A673 (cell line): Measurements from ENCODE around the gene RGS6. TPM values are rescaled to one million over a fixed set of nuclear protein-coding genes. Genes with fewer than 3 reads are reported as not detected.

ENCODE experiments used
- BruUV-seq: library from RNA; stranded (reverse); fragments of 400-500 nt; replicated peaks from 2 replicates; lab custom pipeline; 2021; lab: Mats Ljungman, UMichigan
- CTCF ChIA-PET: fragments of 300-600 bp; sonication (Branson Sonifier 250); formaldehyde crosslinking; loops from one replicate; lab custom pipeline; 2022; ENCODE audit warnings: antibody characterized with exemption; lab: Charles Lee
- POLR2A ChIA-PET: fragments of 300-600 bp; sonication (Branson Sonifier 250); formaldehyde crosslinking; loops from one replicate; lab custom pipeline; 2022; ENCODE audit warnings: antibody characterized with exemption; ENCODE audit not compliant: low non-redundant PET; lab: Charles Lee
- DNase-seq: peaks from one replicate; pipeline ENCODE4 v3.0.0-alpha.2; 2015; ENCODE audit warnings: low spot score
- H3K27ac ChIP-seq: fragments of 200-600 bp; sonication (generic); 2 replicates; pipeline ENCODE4 v1.5.1; 2016; ENCODE audit warnings: mixed run types, low read depth, mild to moderate bottlenecking, mixed read lengths, antibody characterized with exemption, low read length; ENCODE audit not compliant: poor library complexity, severe bottlenecking
- H3K27me3 ChIP-seq: fragments of 200-600 bp; sonication (generic); replicated peaks from 2 replicates; pipeline ENCODE4 v1.6.1; 2017; ENCODE audit warnings: mixed run types, low read depth, mild to moderate bottlenecking, mixed read lengths, antibody characterized with exemption, low read length; ENCODE audit not compliant: insufficient read depth, poor library complexity
- H3K36me3 ChIP-seq: fragments of 200-600 bp; sonication (generic); 2 replicates; pipeline ENCODE4 v1.6.1; 2016; ENCODE audit warnings: mixed run types, mild to moderate bottlenecking, mixed read lengths, antibody characterized with exemption, low read length; ENCODE audit not compliant: insufficient read depth, poor library complexity, severe bottlenecking
- H3K4me1 ChIP-seq: fragments of 200-600 bp; sonication (generic); 2 replicates; pipeline ENCODE4 v1.6.1; 2017; ENCODE audit warnings: mixed run types, mild to moderate bottlenecking, mixed read lengths, antibody characterized with exemption, low read length; ENCODE audit not compliant: insufficient read depth, poor library complexity, severe bottlenecking
- H3K4me3 ChIP-seq: fragments of 200-600 bp; sonication (generic); 2 replicates; pipeline ENCODE4 v1.5.1; 2016; ENCODE audit warnings: low read depth, mixed run types, mild to moderate bottlenecking, mixed read lengths, low read length; ENCODE audit not compliant: poor library complexity, severe bottlenecking
- H3K9me3 ChIP-seq: fragments of 200-600 bp; sonication (generic); 2 replicates; pipeline ENCODE4 v1.6.1; 2016; ENCODE audit warnings: mixed run types, low read depth, mild to moderate bottlenecking, mixed read lengths, antibody characterized with exemption, low read length; ENCODE audit not compliant: poor library complexity, severe bottlenecking
- EZH2 ChIP-seq: fragments of 200-600 bp; sonication (generic); IDR thresholded peaks from 2 replicates; pipeline ENCODE4 v1.6.1; 2017; ENCODE audit warnings: borderline replicate concordance, low read depth, mild to moderate bottlenecking, mixed read lengths, antibody characterized with exemption, low read length; ENCODE audit not compliant: poor library complexity, severe bottlenecking
- intact Hi-C: fragments of 100-400 bp; cut with micrococcal nuclease; formaldehyde crosslinking; loops from one replicate; pipeline ENCODE4 v1.10.0; 2022; ENCODE audit not compliant: unreplicated experiment
- total RNA-seq: library from RNA; stranded (reverse); gene quantifications from 2 replicates; pipeline ENCODE4 v1.2.3, GENCODE V29; 2021
- TF ChIP-seq, protein P1 (sequence below): fragments of 300-800, 200-600 bp; sonication (generic); conservative IDR thresholded peaks from 2 replicates; pipeline ENCODE4 v1.5.1; 2017; ENCODE audit warnings: low read depth, mild to moderate bottlenecking, antibody characterized with exemption, low read length, moderate library complexity, mixed read lengths

Gene RGS6
- total RNA-seq, 1 experiment from 2014 or later = not detected

DNA sequence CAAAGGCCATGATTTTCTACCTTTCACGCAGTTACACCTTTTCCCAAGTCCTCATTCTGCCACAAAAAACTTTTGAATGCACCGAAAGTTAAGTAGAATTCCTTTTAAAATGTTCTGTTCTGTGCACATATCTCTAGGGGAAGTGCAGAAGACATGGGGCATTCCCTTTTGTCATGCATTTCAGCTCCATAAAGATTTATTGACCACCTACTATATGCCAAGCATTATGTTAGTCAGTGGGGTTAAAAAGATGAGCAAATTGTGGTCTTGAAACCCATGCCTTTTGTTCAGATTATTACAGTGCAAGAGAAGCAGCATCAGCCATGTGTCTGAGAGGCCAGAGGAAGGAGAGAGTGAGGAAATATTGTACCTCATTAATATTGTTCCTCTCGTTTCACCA is 338.5 kb downstream of the RGS6 start:
- intact Hi-C loops = no loop called here
- H3K4me3 ChIP-seq = no peak overlapping the region
- no peaks in the 10 kb centered on the region for H3K27me3 ChIP-seq
- no peak for DNase-seq
- no peaks in the 10 kb centered on the region for H3K4me1 ChIP-seq
- no peaks in the 10 kb centered on the region for H3K36me3 ChIP-seq
- H3K9me3 ChIP-seq = no peaks in the 10 kb centered on the region
- POLR2A ChIA-PET = no interaction called here
- H3K27ac ChIP-seq = no peak overlapping the region
- CTCF ChIA-PET = no interaction called here
- no peak for TF ChIP-seq EZH2
- TF ChIP-seq, protein P1, sequence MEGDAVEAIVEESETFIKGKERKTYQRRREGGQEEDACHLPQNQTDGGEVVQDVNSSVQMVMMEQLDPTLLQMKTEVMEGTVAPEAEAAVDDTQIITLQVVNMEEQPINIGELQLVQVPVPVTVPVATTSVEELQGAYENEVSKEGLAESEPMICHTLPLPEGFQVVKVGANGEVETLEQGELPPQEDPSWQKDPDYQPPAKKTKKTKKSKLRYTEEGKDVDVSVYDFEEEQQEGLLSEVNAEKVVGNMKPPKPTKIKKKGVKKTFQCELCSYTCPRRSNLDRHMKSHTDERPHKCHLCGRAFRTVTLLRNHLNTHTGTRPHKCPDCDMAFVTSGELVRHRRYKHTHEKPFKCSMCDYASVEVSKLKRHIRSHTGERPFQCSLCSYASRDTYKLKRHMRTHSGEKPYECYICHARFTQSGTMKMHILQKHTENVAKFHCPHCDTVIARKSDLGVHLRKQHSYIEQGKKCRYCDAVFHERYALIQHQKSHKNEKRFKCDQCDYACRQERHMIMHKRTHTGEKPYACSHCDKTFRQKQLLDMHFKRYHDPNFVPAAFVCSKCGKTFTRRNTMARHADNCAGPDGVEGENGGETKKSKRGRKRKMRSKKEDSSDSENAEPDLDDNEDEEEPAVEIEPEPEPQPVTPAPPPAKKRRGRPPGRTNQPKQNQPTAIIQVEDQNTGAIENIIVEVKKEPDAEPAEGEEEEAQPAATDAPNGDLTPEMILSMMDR = no peak
- BruUV-seq = no TSS peak

DNA sequence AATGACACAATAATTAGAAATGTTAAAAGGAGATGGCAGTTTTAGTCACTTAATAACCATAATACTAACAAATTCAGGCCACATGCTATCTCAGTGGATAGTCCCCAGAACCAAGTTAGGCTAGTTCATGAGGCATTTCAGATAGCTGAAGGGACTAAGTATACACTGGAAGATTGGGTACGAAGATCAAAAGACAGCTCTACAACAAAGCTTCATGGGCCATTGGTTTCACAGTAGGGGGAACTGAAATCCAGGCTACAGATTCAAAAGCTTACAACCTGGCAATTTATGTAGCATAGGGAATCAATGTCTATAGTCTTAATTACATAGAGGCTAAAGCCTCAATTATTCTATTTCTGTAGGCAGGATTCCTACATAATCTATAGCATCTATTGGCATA is 343.0 kb downstream of the RGS6 start:
- no peaks in the 10 kb centered on the region for H3K9me3 ChIP-seq
- no peaks in the 10 kb centered on the region for H3K36me3 ChIP-seq
- H3K27me3 ChIP-seq = no peaks in the 10 kb centered on the region
- H3K4me3 ChIP-seq = no peak overlapping the region
- ChIA-PET CTCF (no interaction called here), POLR2A (no interaction called here)
- intact Hi-C loops = no loop called here
- H3K4me1 ChIP-seq = no peaks in the 10 kb centered on the region
- no TSS peak for BruUV-seq
- no peak for DNase-seq
- no peak overlapping the region for H3K27ac ChIP-seq
- no peak for TF ChIP-seq EZH2
- TF ChIP-seq, protein P1 = no peak

DNA sequence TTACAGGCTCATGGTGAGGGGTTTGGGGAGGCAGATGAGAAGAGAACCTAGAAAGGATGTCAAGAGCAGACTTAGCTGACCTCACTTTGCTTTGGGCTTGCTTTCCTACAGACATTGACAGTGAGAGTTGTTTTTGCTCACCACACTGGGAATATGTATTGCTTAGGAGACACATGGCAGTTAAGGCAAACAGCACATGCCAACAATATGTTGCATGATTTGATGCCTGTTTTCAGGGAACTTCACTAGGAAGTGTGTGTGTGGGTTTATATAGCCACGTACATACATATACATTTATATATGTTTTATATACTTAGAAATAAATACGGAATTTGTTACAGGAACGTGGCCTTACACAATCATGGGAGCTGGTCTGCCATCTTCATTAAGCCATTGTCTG is 346.1 kb downstream of the RGS6 start:
- peaks cover 6% of the 10 kb centered on the region for H3K9me3 ChIP-seq
- no peaks in the 10 kb centered on the region for H3K4me1 ChIP-seq
- intact Hi-C loops = no loop called here
- H3K27ac ChIP-seq = no peak overlapping the region
- no peak overlapping the region for H3K4me3 ChIP-seq
- DNase-seq = no peak
- no peaks in the 10 kb centered on the region for H3K36me3 ChIP-seq
- no peaks in the 10 kb centered on the region for H3K27me3 ChIP-seq
- no TSS peak for BruUV-seq
- TF ChIP-seq, protein P1 = no peak
- no peak for TF ChIP-seq EZH2
- ChIA-PET CTCF (no interaction called here), POLR2A (no interaction called here)
